H9 (cell line): ENCODE measurements around the gene GFRA1. TPM values are rescaled to one million over a fixed set of nuclear protein-coding genes. Genes with fewer than 3 reads are reported as not detected.

Experiments used
- DNase-seq: peaks from one replicate; pipeline ENCODE4 v3.0.0-alpha.2; 2017
- H2AFZ ChIP-seq: one replicate; pipeline ENCODE4 v1.6.1; 2013; ENCODE audit warnings: mild to moderate bottlenecking, low read length, control low read depth, moderate library complexity
- H2AK5ac ChIP-seq: 2 replicates; pipeline ENCODE4 v1.6.1; 2013; ENCODE audit warnings: low read length, control low read depth, mixed read lengths; ENCODE audit not compliant: insufficient read length
- H2BK120ac ChIP-seq: one replicate; pipeline ENCODE4 v1.6.1; 2013; ENCODE audit warnings: low read depth, mild to moderate bottlenecking, low read length, control low read depth, inconsistent platforms; ENCODE audit not compliant: poor library complexity, severe bottlenecking
- H2BK12ac ChIP-seq: 2 replicates; pipeline ENCODE4 v1.6.1; 2013; ENCODE audit warnings: low read length, control low read depth, mixed read lengths, low read depth; ENCODE audit not compliant: insufficient read length
- H2BK15ac ChIP-seq: 2 replicates; pipeline ENCODE4 v1.6.1; 2013; ENCODE audit warnings: low read depth, low read length, control low read depth
- H2BK20ac ChIP-seq: one replicate; pipeline ENCODE4 v1.6.1; 2013; ENCODE audit warnings: low read depth, mild to moderate bottlenecking, low read length, control low read depth, inconsistent platforms; ENCODE audit not compliant: poor library complexity, severe bottlenecking
- H2BK5ac ChIP-seq: 2 replicates; pipeline ENCODE4 v1.6.1; 2013; ENCODE audit warnings: low read length, control low read depth, mixed read lengths; ENCODE audit not compliant: insufficient read length
- H3K14ac ChIP-seq: 2 replicates; pipeline ENCODE4 v1.6.1; 2013; ENCODE audit warnings: low read length, control low read depth; ENCODE audit not compliant: insufficient read depth
- H3K18ac ChIP-seq: 2 replicates; pipeline ENCODE4 v1.6.1; 2013; ENCODE audit warnings: low read depth, mild to moderate bottlenecking, mixed read lengths, low read length, control low read depth; ENCODE audit not compliant: insufficient read length
- H3K23ac ChIP-seq: 2 replicates; pipeline ENCODE4 v1.6.1; 2013; ENCODE audit warnings: low read length, control low read depth, mixed read lengths, low read depth; ENCODE audit not compliant: insufficient read length
- H3K23me2 ChIP-seq: 2 replicates; pipeline ENCODE4 v1.6.1; 2013; ENCODE audit warnings: low read depth, mild to moderate bottlenecking, mixed read lengths, low read length, control low read depth; ENCODE audit not compliant: insufficient read length, poor library complexity, severe bottlenecking
- H3K27ac ChIP-seq: 2 replicates; pipeline ENCODE4 v1.5.1; 2013; ENCODE audit warnings: low read length, control low read depth, mixed read lengths, low read depth; ENCODE audit not compliant: insufficient read length
- H3K27me3 ChIP-seq: 2 replicates; pipeline ENCODE4 v1.6.1; 2013; ENCODE audit warnings: low read length, control low read depth, inconsistent platforms; ENCODE audit not compliant: insufficient read depth
- H3K4ac ChIP-seq: 2 replicates; pipeline ENCODE4 v1.6.1; 2013; ENCODE audit warnings: low read depth, mild to moderate bottlenecking, control low read depth, inconsistent platforms, low read length, moderate library complexity
- H3K4me1 ChIP-seq: 2 replicates; pipeline ENCODE4 v1.6.1; 2013; ENCODE audit warnings: low read length, control low read depth, inconsistent platforms; ENCODE audit not compliant: insufficient read depth
- H3K4me2 ChIP-seq: 2 replicates; pipeline ENCODE4 v1.6.1; 2013; ENCODE audit warnings: low read length, control low read depth, mixed read lengths; ENCODE audit not compliant: insufficient read length, insufficient read depth
- H3K56ac ChIP-seq: 2 replicates; pipeline ENCODE4 v1.6.1; 2013; ENCODE audit warnings: low read depth, mild to moderate bottlenecking, mixed read lengths, low read length, control low read depth; ENCODE audit not compliant: insufficient read length
- H3K79me1 ChIP-seq: 2 replicates; pipeline ENCODE4 v1.6.1; 2013; ENCODE audit warnings: low read depth, mild to moderate bottlenecking, moderate library complexity, low read length, control low read depth, inconsistent platforms; ENCODE audit not compliant: insufficient read depth, poor library complexity, severe bottlenecking
- H3K79me2 ChIP-seq: 2 replicates; pipeline ENCODE4 v1.6.1; 2013; ENCODE audit warnings: low read length, control low read depth, inconsistent platforms; ENCODE audit not compliant: insufficient read depth
- H3K9ac ChIP-seq: 2 replicates; pipeline ENCODE4 v1.6.1; 2013; ENCODE audit warnings: low read length, control low read depth, mixed read lengths; ENCODE audit not compliant: insufficient read length; ENCODE audit errors: extremely low read depth
- H3K9me3 ChIP-seq: one replicate; pipeline ENCODE4 v1.6.1; 2013; ENCODE audit warnings: low read depth, low read length, inconsistent platforms; ENCODE audit not compliant: control insufficient read depth
- H3T11ph ChIP-seq: one replicate; pipeline ENCODE4 v1.6.1; 2013; ENCODE audit warnings: mild to moderate bottlenecking, low read length, control low read depth, inconsistent platforms
- H4K20me1 ChIP-seq: one replicate; pipeline ENCODE4 v1.6.1; 2013; ENCODE audit not compliant: control insufficient read depth, insufficient read length, insufficient read depth
- H4K5ac ChIP-seq: 2 replicates; pipeline ENCODE4 v1.6.1; 2013; ENCODE audit warnings: low read depth, mild to moderate bottlenecking, mixed read lengths, low read length, control low read depth; ENCODE audit not compliant: insufficient read length
- H4K8ac ChIP-seq: replicated peaks from 2 replicates; pipeline ENCODE4 v1.6.1; 2013; ENCODE audit warnings: low read length, control low read depth, mixed read lengths, low read depth; ENCODE audit not compliant: insufficient read length
- H4K91ac ChIP-seq: 2 replicates; pipeline ENCODE4 v1.6.1; 2013; ENCODE audit warnings: low read depth, mild to moderate bottlenecking, moderate library complexity, mixed read lengths, low read length, control low read depth; ENCODE audit not compliant: insufficient read length
- H3K27ac Mint-ChIP-seq, 3 experiments: 2 replicates in 2 of 3; 3 replicates in 1 of 3; pipeline ENCODE4 v1.8.0; 2020 to 2021; ENCODE audit warnings: mixed read lengths in 3 of 3, mild to moderate bottlenecking in 1 of 3, moderate library complexity in 1 of 3
- H3K27me3 Mint-ChIP-seq: 2 replicates; pipeline ENCODE4 v1.8.0; 2021; ENCODE audit warnings: low read depth, mild to moderate bottlenecking, moderate library complexity, mixed read lengths
- H3K36me3 Mint-ChIP-seq, 3 experiments: 2 replicates in 2 of 3; 3 replicates in 1 of 3; pipeline ENCODE4 v1.8.0; 2020 to 2021; ENCODE audit warnings: low read depth in 3 of 3, mixed read lengths in 3 of 3; ENCODE audit not compliant: insufficient read depth in 1 of 3
- H3K4me1 Mint-ChIP-seq, 2 experiments: 2 replicates each; pipeline ENCODE4 v1.8.0; 2020; ENCODE audit warnings: mixed read lengths in 2 of 2
- H3K4me3 Mint-ChIP-seq, 2 experiments: 2 replicates in 1 of 2; 3 replicates in 1 of 2; pipeline ENCODE4 v1.8.0; 2020 to 2021; ENCODE audit warnings: mild to moderate bottlenecking in 2 of 2, mixed read lengths in 2 of 2, moderate library complexity in 1 of 2
- H3K9me3 Mint-ChIP-seq, 2 experiments: 2 replicates in 1 of 2; 3 replicates in 1 of 2; pipeline ENCODE4 v1.8.0; 2020; ENCODE audit warnings: mild to moderate bottlenecking in 2 of 2, mixed read lengths in 2 of 2, moderate library complexity in 1 of 2
- CTCF ChIP-seq: fragments of 200-600 bp; sonication (generic); conservative IDR thresholded peaks from 3 replicates; pipeline ENCODE4 v1.8.0; 2021; ENCODE audit warnings: antibody characterized with exemption, mild to moderate bottlenecking
- WGBS: extraction: QIAGEN DNeasy Blood & Tissue Kit; methylation state at CpG from one replicate; pipeline ENCODE4 v1.1.7; 2013; ENCODE audit warnings: missing lambda C conversion rate, low lambda C conversion rate, mixed read lengths; ENCODE audit not compliant: insufficient read length; ENCODE audit errors: extremely low coverage; 5-methylcytosine and 5-hydroxymethylcytosine counted together
- total RNA-seq: library from RNA; stranded (reverse); gene quantifications from 2 replicates; pipeline ENCODE4 v1.2.1, GENCODE V29; 2021

Gene GFRA1
- total RNA-seq, 1 experiment from 2014 or later: 0.24 TPM

DNA sequence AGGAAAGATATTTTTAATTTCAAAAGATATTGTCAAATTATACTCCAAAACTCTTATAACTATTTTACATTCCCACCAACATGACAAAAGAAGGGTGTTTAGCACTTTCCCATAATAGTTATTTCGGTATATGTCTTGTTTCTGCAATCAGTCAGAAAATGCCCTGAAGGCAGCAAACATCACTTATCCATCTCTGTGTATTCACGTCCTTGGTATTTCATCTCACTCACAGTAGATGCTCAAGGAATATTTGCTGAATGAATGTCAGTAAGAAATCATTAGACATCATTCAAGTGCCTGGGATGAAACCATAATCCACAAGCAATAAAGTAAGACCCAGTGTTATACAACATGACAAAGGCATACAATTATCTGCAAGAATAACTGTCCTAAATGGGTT lies 112.7 kb downstream of the GFRA1 start:
- H2AFZ ChIP-seq: no peak overlapping the region
- H3K27ac Mint-ChIP-seq: no peak overlapping the region
- 0 out of 4 replicates have a peak, but pooled peaks cover 0 to 5% of the 10 kb centered on the region in 2 experiments for H3K4me1 Mint-ChIP-seq
- no peak overlapping the region for H2BK20ac ChIP-seq
- no peaks in the 10 kb centered on the region for H3K79me1 ChIP-seq
- no peaks in the 10 kb centered on the region for H3K27me3 ChIP-seq
- H3K9me3 ChIP-seq: no peaks in the 10 kb centered on the region
- H3K79me2 ChIP-seq: no peaks in the 10 kb centered on the region
- TF ChIP-seq CTCF: no peak
- no peak overlapping the region for H4K91ac ChIP-seq
- no peak overlapping the region for H3T11ph ChIP-seq
- no peak overlapping the region for H4K8ac ChIP-seq
- H3K4me3 Mint-ChIP-seq: no peak overlapping the region
- H3K9me3 Mint-ChIP-seq: peaks cover 6 to 8% of the 10 kb centered on the region in 2 experiments; a peak in 3 of 5 replicates
- H2BK12ac ChIP-seq: no peak overlapping the region
- H3K4me1 ChIP-seq: no peaks in the 10 kb centered on the region
- H4K20me1 ChIP-seq: no peaks in the 10 kb centered on the region
- no peak overlapping the region for H2AK5ac ChIP-seq
- H3K27ac ChIP-seq: no peak overlapping the region
- no peak overlapping the region for H3K56ac ChIP-seq
- no peak overlapping the region for H3K9ac ChIP-seq
- no peak for DNase-seq
- no peak overlapping the region for H3K14ac ChIP-seq
- no peak overlapping the region for H2BK5ac ChIP-seq
- no peaks in the 10 kb centered on the region for H3K23me2 ChIP-seq
- H2BK15ac ChIP-seq: no peak overlapping the region
- no peak overlapping the region for H4K5ac ChIP-seq
- no peak overlapping the region for H2BK120ac ChIP-seq
- no peak overlapping the region for H3K4ac ChIP-seq
- H3K4me2 ChIP-seq: no peak overlapping the region
- WGBS: no CpG with 5 or more reads among the region's 2 CpGs
- H3K27me3 Mint-ChIP-seq: peaks cover 3% of the 10 kb centered on the region
- peaks cover 0 to 3% (median 0%) of the 10 kb centered on the region in 3 experiments; a peak in 6 of 7 replicates for H3K36me3 Mint-ChIP-seq
- no peak overlapping the region for H3K18ac ChIP-seq
- no peak overlapping the region for H3K23ac ChIP-seq
